Smooth muscle cell (in vitro differentiated cells): ENCODE results near the gene MCRS1. TPM values are rescaled to one million over a fixed set of nuclear protein-coding genes. Genes with fewer than 3 reads are reported as not detected.

Experiments used
- DNase-seq: peaks from one replicate; lab custom pipeline; 2025; ENCODE audit not compliant: unreplicated experiment; lab: John Stamatoyannopoulos, UW
- H2AFZ ChIP-seq: fragments of 200-600 bp; sonication (generic); 2 replicates; pipeline ENCODE4 v1.6.0; 2016; ENCODE audit warnings: antibody characterized with exemption, low read depth, mild to moderate bottlenecking
- H3F3A ChIP-seq: fragments of 200-600 bp; sonication (generic); 2 replicates; pipeline ENCODE4 v1.6.0; 2017; ENCODE audit warnings: antibody characterized with exemption, low read depth
- H3K27ac ChIP-seq: fragments of 200-600 bp; sonication (generic); 2 replicates; pipeline ENCODE4 v1.5.1; 2016; ENCODE audit warnings: low read depth, mild to moderate bottlenecking
- H3K27me3 ChIP-seq: fragments of 200-600 bp; sonication (generic); 2 replicates; pipeline ENCODE4 v1.6.1; 2016; ENCODE audit warnings: low read depth, mild to moderate bottlenecking
- H3K36me3 ChIP-seq: fragments of 200-600 bp; sonication (generic); 2 replicates; pipeline ENCODE4 v1.5.1; 2016; ENCODE audit warnings: low read depth
- H3K4me1 ChIP-seq: fragments of 200-600 bp; sonication (generic); 2 replicates; pipeline ENCODE4 v1.5.1; 2016; ENCODE audit warnings: low read depth
- H3K4me2 ChIP-seq: fragments of 200-600 bp; sonication (generic); 2 replicates; pipeline ENCODE4 v1.6.0; 2016; ENCODE audit warnings: mild to moderate bottlenecking
- H3K4me3 ChIP-seq: fragments of 200-600 bp; sonication (generic); 2 replicates; pipeline ENCODE4 v1.5.1; 2016; ENCODE audit warnings: mild to moderate bottlenecking
- H3K79me2 ChIP-seq: fragments of 200-600 bp; sonication (generic); 2 replicates; pipeline ENCODE4 v1.6.0; 2016; ENCODE audit warnings: low read depth, mild to moderate bottlenecking
- H3K9ac ChIP-seq: fragments of 200-600 bp; sonication (generic); 2 replicates; pipeline ENCODE4 v1.6.0; 2016; ENCODE audit warnings: low read depth
- H3K9me3 ChIP-seq: fragments of 200-600 bp; sonication (generic); replicated peaks from 2 replicates; pipeline ENCODE4 v1.5.1; 2016; ENCODE audit warnings: low read depth
- H4K20me1 ChIP-seq: fragments of 200-600 bp; sonication (generic); 2 replicates; pipeline ENCODE4 v1.6.0; 2016; ENCODE audit warnings: low read depth
- WGBS: methylation state at CpG from one replicate; pipeline ENCODE4 v1.1.7; 2016; ENCODE audit warnings: low lambda C conversion rate; 5-methylcytosine and 5-hydroxymethylcytosine counted together
- polyA plus RNA-seq: library from polyadenylated mRNA; unstranded; fragments of >200 nt; fragmentation: Nextera tagmentation; extraction: Ambion mirVana; gene quantifications from 2 replicates; pipeline ENCODE4 v1.2.1, GENCODE V29; 2016
- total RNA-seq: library from RNA; depleted of rRNA; stranded (reverse); fragments of >200 nt; gene quantifications from 2 replicates; pipeline ENCODE4 v1.2.3, GENCODE V29; 2014
- TF ChIP-seq, protein P1 (sequence below): fragments of 200-600 bp; sonication (generic); IDR thresholded peaks from 2 replicates; pipeline ENCODE4 v1.5.1; 2017; ENCODE audit warnings: borderline replicate concordance, mild to moderate bottlenecking, antibody characterized with exemption; ENCODE audit not compliant: insufficient read depth, poor library complexity, severe bottlenecking

MCRS1 gene
- total and polyA plus RNA-seq, 2 experiments from 2014 or later, result 41.4 to 54.4 TPM

DNA sequence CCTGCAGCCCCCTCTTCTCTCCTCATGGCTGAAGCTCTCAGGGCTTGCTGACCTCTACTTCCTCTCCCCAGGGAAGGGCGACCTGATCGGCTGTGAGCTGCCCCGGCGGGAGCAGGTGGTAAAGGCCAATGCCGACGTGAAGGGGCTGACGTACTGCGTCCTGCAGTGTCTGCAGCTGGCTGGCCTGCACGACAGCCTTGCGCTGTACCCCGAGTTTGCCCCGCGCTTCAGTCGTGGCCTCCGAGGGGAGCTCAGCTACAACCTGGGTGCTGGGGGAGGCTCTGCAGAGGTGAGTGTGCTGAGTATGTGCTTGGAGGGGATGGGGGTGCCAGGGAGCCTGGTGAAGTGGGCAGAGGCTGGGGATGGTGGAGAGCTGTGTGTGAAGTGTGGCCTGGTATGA is 13.7 kb downstream of the MCRS1 start:
- no peak overlapping the region for H3K27ac ChIP-seq
- DNase-seq, result no peak
- H3K4me2 ChIP-seq, result no peak overlapping the region
- no peaks in the 10 kb centered on the region for H3K36me3 ChIP-seq
- no peak overlapping the region for H3K9ac ChIP-seq
- WGBS, result 89% methylated on average over 15 of the region's 15 CpGs
- no peak overlapping the region for H3K4me3 ChIP-seq
- H4K20me1 ChIP-seq, result no peaks in the 10 kb centered on the region
- no peak overlapping the region for H2AFZ ChIP-seq
- no peaks in the 10 kb centered on the region for H3K9me3 ChIP-seq
- H3K79me2 ChIP-seq, result no peaks in the 10 kb centered on the region
- no peaks in the 10 kb centered on the region for H3F3A ChIP-seq
- no peaks in the 10 kb centered on the region for H3K27me3 ChIP-seq
- H3K4me1 ChIP-seq, result peaks cover 3% of the 10 kb centered on the region
- TF ChIP-seq, protein P1, sequence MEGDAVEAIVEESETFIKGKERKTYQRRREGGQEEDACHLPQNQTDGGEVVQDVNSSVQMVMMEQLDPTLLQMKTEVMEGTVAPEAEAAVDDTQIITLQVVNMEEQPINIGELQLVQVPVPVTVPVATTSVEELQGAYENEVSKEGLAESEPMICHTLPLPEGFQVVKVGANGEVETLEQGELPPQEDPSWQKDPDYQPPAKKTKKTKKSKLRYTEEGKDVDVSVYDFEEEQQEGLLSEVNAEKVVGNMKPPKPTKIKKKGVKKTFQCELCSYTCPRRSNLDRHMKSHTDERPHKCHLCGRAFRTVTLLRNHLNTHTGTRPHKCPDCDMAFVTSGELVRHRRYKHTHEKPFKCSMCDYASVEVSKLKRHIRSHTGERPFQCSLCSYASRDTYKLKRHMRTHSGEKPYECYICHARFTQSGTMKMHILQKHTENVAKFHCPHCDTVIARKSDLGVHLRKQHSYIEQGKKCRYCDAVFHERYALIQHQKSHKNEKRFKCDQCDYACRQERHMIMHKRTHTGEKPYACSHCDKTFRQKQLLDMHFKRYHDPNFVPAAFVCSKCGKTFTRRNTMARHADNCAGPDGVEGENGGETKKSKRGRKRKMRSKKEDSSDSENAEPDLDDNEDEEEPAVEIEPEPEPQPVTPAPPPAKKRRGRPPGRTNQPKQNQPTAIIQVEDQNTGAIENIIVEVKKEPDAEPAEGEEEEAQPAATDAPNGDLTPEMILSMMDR, result no peak

DNA sequence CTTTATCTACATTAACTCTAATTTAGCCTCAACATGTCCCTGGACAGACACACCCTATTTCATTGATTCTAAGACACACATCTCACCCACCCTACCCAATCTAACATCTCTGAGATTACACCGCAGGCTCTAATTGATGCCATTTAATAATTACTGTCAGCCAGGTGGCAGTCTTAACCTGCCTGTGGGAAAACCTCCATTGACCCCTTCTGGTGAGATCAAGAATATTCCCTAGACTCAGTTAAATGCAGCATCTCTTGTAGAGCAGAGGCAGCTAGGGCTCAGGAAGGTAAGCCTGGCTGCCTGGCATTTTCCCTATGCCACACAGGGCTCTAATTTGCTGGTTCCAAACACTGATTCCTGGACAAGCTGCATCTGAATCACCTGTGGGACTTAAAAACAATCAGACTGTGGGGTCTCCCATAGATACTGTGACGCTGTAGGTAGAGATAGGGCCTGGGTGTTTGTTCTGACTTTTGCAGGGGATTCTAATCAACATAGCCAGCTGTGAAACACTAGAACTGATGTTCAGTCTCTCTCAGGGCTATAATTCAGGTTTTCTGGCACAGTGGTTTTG is 14.3 kb downstream of the MCRS1 start:
- TF ChIP-seq, protein P1, result peak; percentile 7
- Histone ChIP-seq H3K4me3 (no peak overlapping the region), H3K9ac (no peak overlapping the region), H2AFZ (no peak overlapping the region), H4K20me1 (no peaks in the 10 kb centered on the region), H3K4me1 (peaks cover 9% of the 10 kb centered on the region), H3K27ac (no peak overlapping the region), H3K36me3 (no peaks in the 10 kb centered on the region), H3K79me2 (no peaks in the 10 kb centered on the region), H3K9me3 (no peaks in the 10 kb centered on the region), H3F3A (no peaks in the 10 kb centered on the region), H3K4me2 (no peak overlapping the region), H3K27me3 (peaks cover 2% of the 10 kb centered on the region)
- 70% methylated on average over 2 of the region's 2 CpGs for WGBS
- DNase-seq, result no peak

DNA sequence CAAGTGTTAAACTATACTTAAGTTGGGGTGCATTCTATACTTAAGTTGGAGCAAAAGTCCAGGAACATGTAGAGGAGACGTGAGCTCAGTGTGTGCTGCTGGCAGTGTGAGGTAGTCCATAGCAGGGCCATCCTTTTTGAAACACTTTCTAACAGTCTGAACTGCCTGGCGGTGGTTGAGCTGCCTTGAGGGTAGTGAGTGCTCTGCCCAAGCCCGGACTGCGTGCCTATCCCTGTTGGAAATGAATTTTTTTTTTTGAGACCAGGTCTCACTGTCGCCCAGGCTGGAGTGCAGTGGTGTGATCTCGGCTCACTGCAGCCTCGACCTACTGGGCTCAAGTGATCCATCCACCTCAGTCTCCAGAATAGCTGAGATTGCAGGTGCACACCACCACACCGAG is 15.0 kb downstream of the MCRS1 start:
- Histone ChIP-seq H3K4me3 (no peak overlapping the region), H4K20me1 (no peaks in the 10 kb centered on the region), H3K79me2 (no peaks in the 10 kb centered on the region), H3K9me3 (no peaks in the 10 kb centered on the region), H3K27ac (no peak overlapping the region), H3K27me3 (peaks cover 9% of the 10 kb centered on the region), H3K4me2 (no peak overlapping the region), H3K36me3 (no peaks in the 10 kb centered on the region), H3K9ac (no peak overlapping the region), H2AFZ (no peak overlapping the region), H3F3A (no peaks in the 10 kb centered on the region), H3K4me1 (peaks cover 9% of the 10 kb centered on the region)
- WGBS, result 89% methylated on average over 8 of the region's 8 CpGs
- no peak for DNase-seq
- TF ChIP-seq, protein P1, result no peak

DNA sequence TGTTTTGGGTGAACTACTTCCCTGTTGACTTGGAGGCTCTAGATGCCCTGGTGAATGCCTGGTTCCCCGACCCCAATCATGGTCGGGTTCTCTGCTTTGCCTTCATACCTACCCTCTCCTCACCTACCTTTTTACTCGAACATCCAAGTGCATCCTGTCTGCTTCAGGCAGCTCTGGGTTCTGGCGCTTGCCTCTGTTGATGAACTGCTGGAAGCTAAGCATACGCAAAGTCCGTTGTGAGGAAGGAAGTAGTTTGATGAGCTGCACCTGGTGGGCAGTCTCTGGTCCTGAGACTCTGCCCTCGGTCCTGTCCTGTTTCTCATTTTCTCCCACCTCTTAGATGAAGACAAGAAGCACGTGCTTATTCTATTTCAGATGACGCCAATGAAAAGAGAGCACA is 15.5 kb downstream of the MCRS1 start:
- TF ChIP-seq, protein P1, result no peak
- no peak overlapping the region for H3K4me2 ChIP-seq
- 78% methylated on average over 9 of the region's 9 CpGs for WGBS
- no peaks in the 10 kb centered on the region for H4K20me1 ChIP-seq
- no peak overlapping the region for H3K4me3 ChIP-seq
- H3K27ac ChIP-seq, result no peak overlapping the region
- H3K36me3 ChIP-seq, result no peaks in the 10 kb centered on the region
- peaks cover 14% of the 10 kb centered on the region for H3K27me3 ChIP-seq
- H3K9me3 ChIP-seq, result no peaks in the 10 kb centered on the region
- no peak for DNase-seq
- no peaks in the 10 kb centered on the region for H3K79me2 ChIP-seq
- H3F3A ChIP-seq, result no peaks in the 10 kb centered on the region
- no peak overlapping the region for H3K9ac ChIP-seq
- H2AFZ ChIP-seq, result no peak overlapping the region
- H3K4me1 ChIP-seq, result peaks cover 9% of the 10 kb centered on the region
